Testis (tissue), 2 donors: ENCODE results near the gene ELMOD2.

Source experiments
- POLR2A ChIP-seq: fragments of 450-650 bp; IDR thresholded peaks from one replicate; pipeline ENCODE4 v1.6.1; 2017; ENCODE audit warnings: antibody characterized with exemption, mild to moderate bottlenecking, moderate library complexity
- TF ChIP-seq, protein P1 (sequence below), 3 experiments: fragments of 450-650 bp in 2 of 3; fragments of 200-600 bp in 1 of 3; sonication (generic) in 1 of 3; IDR thresholded peaks; one replicate each; pipeline ENCODE4 v1.5.1; 2016 to 2019; ENCODE audit warnings: antibody characterized with exemption in 3 of 3, mild to moderate bottlenecking in 2 of 3, moderate library complexity in 1 of 3

DNA sequence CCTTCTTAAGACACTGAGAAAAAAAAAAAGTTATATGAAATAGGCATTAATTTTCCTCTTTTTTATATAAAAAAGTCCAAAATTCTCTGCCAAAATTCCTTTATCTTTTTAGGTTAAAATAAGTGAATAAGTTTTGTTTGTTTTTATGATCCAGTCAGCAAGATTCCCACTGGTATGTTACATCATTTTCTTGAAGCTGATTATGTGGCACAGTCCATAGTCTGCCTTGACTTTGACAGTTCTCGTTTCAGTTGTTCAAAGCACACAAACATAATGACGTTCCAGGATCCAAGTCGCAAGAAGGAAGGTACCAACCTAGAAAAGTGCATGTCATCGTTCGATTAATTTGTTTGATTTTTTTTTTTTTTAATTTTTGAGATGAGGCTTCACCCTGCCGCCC, 35.7 kb downstream of the ELMOD2 start:
- TF ChIP-seq, protein P1, sequence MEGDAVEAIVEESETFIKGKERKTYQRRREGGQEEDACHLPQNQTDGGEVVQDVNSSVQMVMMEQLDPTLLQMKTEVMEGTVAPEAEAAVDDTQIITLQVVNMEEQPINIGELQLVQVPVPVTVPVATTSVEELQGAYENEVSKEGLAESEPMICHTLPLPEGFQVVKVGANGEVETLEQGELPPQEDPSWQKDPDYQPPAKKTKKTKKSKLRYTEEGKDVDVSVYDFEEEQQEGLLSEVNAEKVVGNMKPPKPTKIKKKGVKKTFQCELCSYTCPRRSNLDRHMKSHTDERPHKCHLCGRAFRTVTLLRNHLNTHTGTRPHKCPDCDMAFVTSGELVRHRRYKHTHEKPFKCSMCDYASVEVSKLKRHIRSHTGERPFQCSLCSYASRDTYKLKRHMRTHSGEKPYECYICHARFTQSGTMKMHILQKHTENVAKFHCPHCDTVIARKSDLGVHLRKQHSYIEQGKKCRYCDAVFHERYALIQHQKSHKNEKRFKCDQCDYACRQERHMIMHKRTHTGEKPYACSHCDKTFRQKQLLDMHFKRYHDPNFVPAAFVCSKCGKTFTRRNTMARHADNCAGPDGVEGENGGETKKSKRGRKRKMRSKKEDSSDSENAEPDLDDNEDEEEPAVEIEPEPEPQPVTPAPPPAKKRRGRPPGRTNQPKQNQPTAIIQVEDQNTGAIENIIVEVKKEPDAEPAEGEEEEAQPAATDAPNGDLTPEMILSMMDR (IDR thresholded peaks at IDR 0.05), result no peak
- TF ChIP-seq POLR2A, result no peak
